Naive B cell (primary cell): ENCODE results near the gene CYB561D1. TPM values are rescaled to one million over a fixed set of nuclear protein-coding genes. Genes with fewer than 3 reads are reported as not detected.

ENCODE experiments used
- ATAC-seq, 2 donors: fragments of 150-1000 bp; cut with Tn5 transposase; 2 replicates each; pipeline ENCODE4 v1.10.0; 2021; ENCODE audit warnings: low read depth in 2 of 2, mild to moderate bottlenecking in 2 of 2, moderate library complexity in 2 of 2
- DNase-seq: peaks from one replicate; pipeline ENCODE4 v3.0.0; 2022
- H3K27ac Mint-ChIP-seq, 6 donors: one replicate each; pipeline ENCODE4 v1.8.0; 2020 to 2022; ENCODE audit warnings: mild to moderate bottlenecking in 6 of 6, mixed read lengths in 6 of 6, moderate library complexity in 5 of 6, inconsistent platforms in 2 of 6
- H3K27me3 Mint-ChIP-seq, 3 donors: one replicate each; pipeline ENCODE4 v1.8.0; 2021 to 2022; ENCODE audit warnings: mixed read lengths in 3 of 3, mild to moderate bottlenecking in 1 of 3
- H3K36me3 Mint-ChIP-seq, 2 donors: one replicate each; pipeline ENCODE4 v1.8.0; 2020 to 2022; ENCODE audit warnings: mixed read lengths in 2 of 2, inconsistent platforms in 1 of 2, mild to moderate bottlenecking in 1 of 2
- H3K4me1 Mint-ChIP-seq, 3 donors: one replicate each; pipeline ENCODE4 v1.8.0; 2020 to 2022; ENCODE audit warnings: mixed read lengths in 3 of 3, inconsistent platforms in 1 of 3, mild to moderate bottlenecking in 1 of 3, moderate library complexity in 1 of 3
- H3K4me3 Mint-ChIP-seq, 8 donors: one replicate each; pipeline ENCODE4 v1.8.0; 2020 to 2022; ENCODE audit warnings: mild to moderate bottlenecking in 8 of 8, mixed read lengths in 8 of 8, moderate library complexity in 8 of 8, inconsistent platforms in 2 of 8
- H3K9me3 Mint-ChIP-seq, 7 donors: one replicate each; pipeline ENCODE4 v1.8.0; 2020 to 2022; ENCODE audit warnings: mixed read lengths in 7 of 7, mild to moderate bottlenecking in 5 of 7, inconsistent platforms in 2 of 7, moderate library complexity in 1 of 7
- polyA plus RNA-seq, 6 donors: library from polyadenylated mRNA; unstranded; fragments of 300-500 nt; fragmentation: Illumina TruSeq; gene quantifications; one replicate each; pipeline ENCODE4 v1.2.3, GENCODE V29; 2021; ENCODE audit warnings: low read depth in 6 of 6

Gene CYB561D1
- polyA plus RNA-seq, 6 donors from 2014 or later: 9.3 to 13.2 (median 10.8) TPM

DNA sequence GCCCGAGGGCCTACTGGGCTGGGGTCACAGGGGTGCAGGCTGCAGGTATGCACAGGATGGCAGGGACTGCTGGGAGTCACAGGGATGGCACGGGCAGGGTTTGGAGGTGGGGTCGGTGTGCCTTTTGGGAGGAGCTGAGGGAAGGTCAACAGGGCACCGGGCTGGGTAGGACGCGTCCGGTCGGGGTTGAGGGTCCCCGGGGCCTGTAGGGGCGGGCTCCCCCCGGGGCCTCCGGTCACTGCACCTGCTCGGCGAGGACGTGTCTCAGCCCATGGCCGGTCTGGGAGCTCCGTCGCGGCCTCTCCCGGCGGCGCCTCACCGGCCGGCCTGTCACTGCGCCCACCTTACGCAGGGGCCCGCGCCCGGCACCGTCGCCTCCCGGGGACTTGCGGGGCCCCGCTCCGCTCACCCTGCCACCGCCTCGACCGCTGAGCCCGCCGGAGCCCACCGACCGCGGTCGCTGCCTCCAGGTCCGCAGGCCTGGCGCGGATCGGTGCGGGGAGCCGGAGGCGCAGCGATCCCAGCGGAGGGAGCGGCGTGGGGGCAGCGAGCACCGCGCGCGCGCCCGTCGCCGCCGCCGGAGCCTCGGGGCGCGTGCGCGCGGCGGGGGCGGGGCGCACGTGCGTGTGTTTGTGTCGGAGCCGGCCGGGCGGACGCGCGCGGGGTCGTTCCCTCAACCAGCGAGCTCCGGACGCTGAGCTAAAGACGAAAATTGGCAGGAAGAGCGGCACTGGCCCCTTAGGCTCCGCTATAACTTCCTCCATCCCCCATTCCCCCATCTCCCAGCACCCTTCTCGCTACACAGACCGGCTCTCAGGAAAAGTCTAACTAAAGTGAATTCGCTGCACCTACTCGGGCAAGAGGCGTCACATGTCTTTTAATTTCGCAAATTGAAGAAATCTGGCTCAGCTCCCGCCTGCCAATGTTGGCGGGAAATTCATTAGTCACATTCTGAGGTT, 15.6 kb downstream of the CYB561D1 start, which contains the start of gene AMIGO1:
Gene AMIGO1 (minus strand): TSS at position 552 of the 959 bp plus-strand sequence. CDS start 815 bp downstream, outside the sequence.
- DNase-seq (peak; percentile 58), ATAC-seq (peak; percentile 71 to 83)
- H3K27ac Mint-ChIP-seq: peak within 1 kb of the TSS; percentile 47 to 94 (median 80)
- H3K4me3 Mint-ChIP-seq: peak within 1 kb of the TSS; percentile 87 to 97 (median 92)
- no peaks in the 10 kb centered on the region for H3K36me3 Mint-ChIP-seq
- no peaks in the 10 kb centered on the region for H3K9me3 Mint-ChIP-seq
- peaks cover 9 to 39% (median 28%) of the 10 kb centered on the region in 3 donors for H3K27me3 Mint-ChIP-seq
- H3K4me1 Mint-ChIP-seq: peaks cover 17 to 25% (median 20%) of the 10 kb centered on the region in 3 donors

- no peak for ATAC-seq
- no peak overlapping the region for H3K27ac Mint-ChIP-seq
- peaks cover 9 to 44% (median 25%) of the 10 kb centered on the region in 3 donors for H3K27me3 Mint-ChIP-seq
- H3K4me1 Mint-ChIP-seq: peaks cover 17 to 18% (median 17%) of the 10 kb centered on the region in 3 donors
- H3K9me3 Mint-ChIP-seq: no peaks in the 10 kb centered on the region
- DNase-seq: no peak
- no peak overlapping the region for H3K4me3 Mint-ChIP-seq
- H3K36me3 Mint-ChIP-seq: no peaks in the 10 kb centered on the region
Observed at GRCh38 chr1:109513110-109513710, 19.3 kb downstream of the CYB561D1 start.

- Mint-ChIP-seq H3K36me3 (no peaks in the 10 kb centered on the region), H3K4me1 (peaks cover 6 to 7% (median 6%) of the 10 kb centered on the region in 3 donors), H3K9me3 (no peaks in the 10 kb centered on the region), H3K27me3 (peaks cover 9 to 34% (median 20%) of the 10 kb centered on the region in 3 donors), H3K27ac (peak overlapping the region in 1 of 6 donors; percentile 70), H3K4me3 (no peak overlapping the region)
- no peak for ATAC-seq
- DNase-seq: no peak
Observed at GRCh38 chr1:109514846-109515245, 21.0 kb downstream of the CYB561D1 start.

DNA sequence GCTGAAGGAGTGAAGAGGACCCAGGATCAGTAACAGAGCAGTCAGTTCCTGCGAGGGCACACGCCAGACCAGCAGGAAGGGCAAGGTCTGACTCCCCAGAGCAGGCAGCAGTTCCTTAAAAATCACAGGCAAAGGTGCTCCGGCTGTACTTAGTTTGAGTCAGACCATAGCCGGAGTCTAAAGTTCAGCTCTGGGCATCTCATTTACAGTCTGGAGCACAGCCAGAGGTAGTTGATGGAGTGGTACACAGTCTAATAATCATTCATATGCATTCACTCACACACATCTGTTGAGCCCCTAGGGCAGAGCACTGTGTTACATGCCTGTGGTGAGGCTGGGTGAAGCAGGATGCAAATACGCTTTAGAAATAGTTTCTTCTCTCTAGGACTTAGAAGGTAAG, 23.0 kb downstream of the CYB561D1 start:
- ATAC-seq: no peak
- no peaks in the 10 kb centered on the region for H3K36me3 Mint-ChIP-seq

GRCh38 chr1:109517337-109517736, 23.4 kb downstream of the CYB561D1 start:
- ATAC-seq (no peak), DNase-seq (no peak)
- no peaks in the 10 kb centered on the region for H3K36me3 Mint-ChIP-seq
- no peaks in the 10 kb centered on the region for H3K9me3 Mint-ChIP-seq
- peaks cover 9 to 22% (median 19%) of the 10 kb centered on the region in 3 donors for H3K27me3 Mint-ChIP-seq
- no peaks in the 10 kb centered on the region for H3K4me1 Mint-ChIP-seq
- H3K27ac Mint-ChIP-seq: no peak overlapping the region
- no peak overlapping the region for H3K4me3 Mint-ChIP-seq

More for the DNA sequence above, 23.0 kb downstream of the CYB561D1 start:
- H3K27me3 Mint-ChIP-seq: peaks cover 9 to 22% (median 19%) of the 10 kb centered on the region in 3 donors
- H3K27ac Mint-ChIP-seq: no peak overlapping the region
- no peaks in the 10 kb centered on the region for H3K4me1 Mint-ChIP-seq
- no peak for DNase-seq
- no peak overlapping the region for H3K4me3 Mint-ChIP-seq
- H3K9me3 Mint-ChIP-seq: no peaks in the 10 kb centered on the region

DNA sequence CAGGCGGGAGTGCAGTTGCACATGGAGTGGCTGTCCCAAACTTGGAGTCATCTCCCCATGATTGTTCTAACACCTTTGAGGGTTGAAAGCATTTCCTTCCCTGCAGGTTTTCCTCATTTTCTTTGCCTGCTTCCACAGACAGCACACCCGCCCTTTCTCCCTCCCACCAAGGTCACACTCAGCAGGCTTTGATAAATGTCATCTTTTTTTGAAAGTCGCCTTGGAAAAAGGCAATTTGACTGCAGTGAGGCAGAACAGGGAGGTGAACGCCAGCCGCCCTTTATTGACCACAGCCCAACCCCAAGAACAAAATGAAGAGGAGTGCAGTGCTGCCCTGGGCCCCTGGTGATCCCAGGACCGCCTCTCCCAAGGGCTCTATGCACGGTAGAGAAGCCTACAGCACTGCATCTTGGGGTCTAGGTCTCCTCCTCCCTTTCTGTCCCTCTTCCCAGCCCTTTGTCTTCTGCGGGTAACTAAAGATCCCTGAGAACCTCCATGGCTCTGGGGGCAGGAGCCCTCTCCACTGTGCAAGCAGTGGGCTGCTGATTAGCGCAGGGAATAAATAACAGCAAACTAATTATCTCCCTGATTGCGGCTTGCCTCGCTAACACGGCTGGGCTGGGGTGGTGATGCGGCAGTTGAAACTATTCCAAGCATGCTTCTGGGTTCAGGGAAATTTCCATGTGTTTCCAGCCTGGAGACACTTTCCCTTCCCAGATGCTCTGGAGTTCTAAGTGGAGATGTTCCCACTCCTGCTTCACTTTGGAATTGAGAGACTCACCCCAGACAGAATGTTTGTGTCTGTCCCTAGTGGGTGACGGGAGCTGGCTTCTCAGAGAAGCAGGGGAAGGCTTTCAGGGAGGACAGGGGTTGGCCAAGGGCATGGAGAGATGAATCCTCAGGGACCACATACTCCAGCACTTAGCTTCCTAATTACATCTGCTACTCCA, 27.4 kb downstream of the CYB561D1 start:
- no peak for DNase-seq
- Mint-ChIP-seq H3K9me3 (no peaks in the 10 kb centered on the region), H3K27me3 (peaks cover 8 to 34% (median 28%) of the 10 kb centered on the region in 3 donors), H3K36me3 (no peaks in the 10 kb centered on the region), H3K4me3 (no peak overlapping the region), H3K4me1 (no peaks in the 10 kb centered on the region), H3K27ac (peak overlapping the region in 1 of 6 donors; percentile 75)
- ATAC-seq: no peak

DNA sequence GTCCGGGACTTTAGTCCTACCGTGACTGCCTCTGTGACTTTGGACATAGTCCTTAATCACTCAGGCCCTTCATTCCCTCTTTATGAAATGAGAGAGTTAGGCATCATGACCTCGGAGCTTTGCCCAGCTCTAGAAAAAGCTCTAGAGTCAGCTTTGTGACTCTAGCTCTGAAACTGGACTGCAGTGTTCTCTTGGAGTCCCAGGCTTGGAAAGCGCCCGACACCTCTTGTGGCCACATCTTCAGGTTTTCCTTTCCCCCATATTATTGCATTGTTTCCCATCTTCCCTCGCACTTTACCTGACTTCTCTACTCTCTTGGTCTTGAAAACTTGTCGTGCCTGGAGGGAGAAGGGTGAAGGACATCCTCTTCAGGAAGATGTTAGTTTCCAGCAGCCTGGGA, 28.1 kb downstream of the CYB561D1 start:
- ATAC-seq (no peak), DNase-seq (no peak)
- Mint-ChIP-seq H3K36me3 (no peaks in the 10 kb centered on the region), H3K9me3 (no peaks in the 10 kb centered on the region), H3K4me1 (no peaks in the 10 kb centered on the region), H3K27me3 (peaks cover 8 to 35% (median 28%) of the 10 kb centered on the region in 3 donors), H3K4me3 (no peak overlapping the region), H3K27ac (no peak overlapping the region)

DNA sequence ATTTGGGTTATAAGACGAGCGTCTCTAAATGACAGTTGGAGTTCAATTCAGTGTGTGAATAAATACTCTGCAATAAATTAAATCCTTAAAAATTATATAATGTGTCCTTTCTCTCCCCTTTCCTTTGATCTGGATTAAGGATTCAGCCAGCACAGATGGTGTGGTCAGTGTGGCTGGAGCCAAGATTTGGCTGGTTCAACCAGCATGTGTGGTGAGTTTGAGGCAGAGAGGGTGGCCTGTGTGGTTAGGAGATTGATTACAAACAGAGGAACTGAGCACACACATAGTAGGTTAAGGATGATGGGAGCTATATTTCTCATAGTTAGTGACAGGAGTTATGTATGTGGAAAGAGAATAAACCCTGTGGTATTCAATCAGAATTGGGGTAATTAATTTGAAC, 29.8 kb downstream of the CYB561D1 start:
- Mint-ChIP-seq H3K27ac (no peak overlapping the region), H3K4me3 (no peak overlapping the region), H3K36me3 (no peaks in the 10 kb centered on the region), H3K9me3 (no peaks in the 10 kb centered on the region), H3K27me3 (peaks cover 8 to 39% (median 35%) of the 10 kb centered on the region in 3 donors), H3K4me1 (no peaks in the 10 kb centered on the region)
- ATAC-seq (no peak), DNase-seq (no peak)

DNA sequence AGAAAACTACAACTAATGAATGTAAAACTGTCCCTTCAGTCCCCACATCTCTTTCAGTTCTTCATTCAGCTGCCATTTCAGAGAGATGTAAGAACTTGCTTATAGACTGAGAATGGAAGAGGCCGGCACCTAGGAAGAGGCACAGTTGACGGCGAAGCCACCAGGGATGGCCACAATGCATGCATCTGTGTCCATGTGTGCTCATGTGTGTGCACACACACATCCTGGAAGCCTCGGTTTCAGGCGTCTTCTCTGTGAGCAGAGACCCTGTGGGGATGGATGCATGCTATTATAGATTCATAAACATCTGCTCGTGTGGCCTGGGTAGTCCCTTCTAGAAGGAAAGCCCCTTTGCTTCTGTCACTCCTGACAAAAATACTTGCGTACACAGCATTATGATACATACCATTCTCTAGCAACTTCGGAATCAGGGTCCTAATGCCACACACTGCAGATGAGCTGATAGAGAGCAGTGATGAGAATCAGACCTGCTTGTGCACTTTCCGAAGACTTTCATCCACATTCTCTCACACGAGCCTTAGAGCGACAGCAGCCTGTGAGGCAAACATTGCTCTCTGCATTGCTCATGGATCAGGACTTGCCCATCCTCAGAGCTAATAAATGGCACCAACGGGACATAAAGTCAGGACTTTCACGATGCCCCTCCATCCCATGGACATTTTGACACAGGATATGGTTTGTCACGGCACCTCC, 33.4 kb downstream of the CYB561D1 start:
- DNase-seq: no peak
- H3K4me1 Mint-ChIP-seq: peaks cover 0 to 9% (median 4%) of the 10 kb centered on the region in 3 donors
- H3K27me3 Mint-ChIP-seq: peaks cover 4 to 33% (median 18%) of the 10 kb centered on the region in 3 donors
- no peaks in the 10 kb centered on the region for H3K9me3 Mint-ChIP-seq
- H3K36me3 Mint-ChIP-seq: no peaks in the 10 kb centered on the region
- ATAC-seq: peak; percentile 35 to 59
- H3K4me3 Mint-ChIP-seq: no peak overlapping the region
- no peak overlapping the region for H3K27ac Mint-ChIP-seq

GRCh38 chr1:109527846-109528695, 34.2 kb downstream of the CYB561D1 start:
- DNase-seq (no peak), ATAC-seq (no peak)
- H3K4me1 Mint-ChIP-seq: peaks cover 0 to 17% (median 10%) of the 10 kb centered on the region in 3 donors
- no peaks in the 10 kb centered on the region for H3K36me3 Mint-ChIP-seq
- H3K27me3 Mint-ChIP-seq: peaks cover 4 to 31% (median 9%) of the 10 kb centered on the region in 3 donors
- H3K4me3 Mint-ChIP-seq: no peak overlapping the region
- peak overlapping the region in 2 of 6 donors; percentile 7 to 19 for H3K27ac Mint-ChIP-seq
- no peaks in the 10 kb centered on the region for H3K9me3 Mint-ChIP-seq

GRCh38 chr1:109528712-109529111, 34.8 kb downstream of the CYB561D1 start:
- Mint-ChIP-seq H3K4me3 (no peak overlapping the region), H3K27ac (no peak overlapping the region)

More at GRCh38 chr1:109528712-109529111, 34.8 kb downstream of the CYB561D1 start:
- Mint-ChIP-seq H3K27me3 (peaks cover 4 to 28% (median 8%) of the 10 kb centered on the region in 3 donors), H3K9me3 (no peaks in the 10 kb centered on the region), H3K4me1 (peaks cover 0 to 17% (median 10%) of the 10 kb centered on the region in 3 donors), H3K36me3 (no peaks in the 10 kb centered on the region)
- no peak for ATAC-seq
- no peak for DNase-seq
